ENCODE measurements around the gene TMEM107.

- TF ChIP-seq CTCF (IDR thresholded peaks at IDR 0.05 in 2 of 3, conservative IDR thresholded peaks at IDR 0.05 in 1 of 3; ENCODE audit: control insufficient read depth in 2 of 3, extremely low read depth in 1 of 3, insufficient read depth in 1 of 3, low read depth in 3 of 3, low read length in 3 of 3): no peak
- no peak for TF ChIP-seq REST (IDR thresholded peaks at IDR 0.05; ENCODE audit: low read depth, low read length)
- no peak for TF ChIP-seq HDGF (IDR thresholded peaks at IDR 0.05)
- no peak for TF ChIP-seq TARDBP (IDR thresholded peaks at IDR 0.05; ENCODE audit: borderline replicate concordance)
These were observed 22.6 kb downstream of the TMEM107 start for GRCh38 chr17:8153525-8153956.
